Keratinocyte (primary cell): ENCODE data around the gene SOD1. TPM values are rescaled to one million over a fixed set of nuclear protein-coding genes. Genes with fewer than 3 reads are reported as not detected.
"Not testable (repeated sequence)": the region's sequence is repeated elsewhere in the genome, so short reads cannot be mapped to it uniquely, and the experiment has no call there.

ENCODE experiments used
- DNase-seq: peaks from one replicate; pipeline ENCODE4 v3.0.0-alpha.2; 2011; ENCODE audit warnings: low read depth, missing footprints, low spot score
- FAIRE-seq: peaks from 2 replicates; lab custom pipeline; 2011; peaks lifted over from hg19 to GRCh38; lab: Jason Lieb, UNC
- H2AFZ ChIP-seq: 2 replicates; pipeline ENCODE4 v1.6.0; 2012; ENCODE audit warnings: low read length, control low read depth, inconsistent platforms; ENCODE audit not compliant: control insufficient read depth
- H3K27ac ChIP-seq: 2 replicates; pipeline ENCODE4 v1.5.1; 2011; ENCODE audit warnings: low read length; ENCODE audit not compliant: control insufficient read depth, insufficient read depth
- H3K27me3 ChIP-seq: 3 replicates; pipeline ENCODE4 v1.6.0; 2011; ENCODE audit warnings: low read length; ENCODE audit not compliant: control insufficient read depth, insufficient read depth; ENCODE audit errors: extremely low read depth
- H3K36me3 ChIP-seq, 2 experiments: 2 replicates in 1 of 2; 3 replicates in 1 of 2; pipeline ENCODE4 v1.5.1; 2011; ENCODE audit warnings: low read length in 2 of 2, mild to moderate bottlenecking in 1 of 2; ENCODE audit not compliant: control insufficient read depth in 2 of 2, insufficient read depth in 2 of 2; ENCODE audit errors: extremely low read depth in 1 of 2
- H3K4me1 ChIP-seq: 3 replicates; pipeline ENCODE4 v1.5.1; 2011; ENCODE audit warnings: low read length; ENCODE audit not compliant: control insufficient read depth, insufficient read depth; ENCODE audit errors: extremely low read depth
- H3K4me2 ChIP-seq: 3 replicates; pipeline ENCODE4 v1.6.0; 2011; ENCODE audit warnings: low read depth, low read length; ENCODE audit not compliant: control insufficient read depth, insufficient read depth; ENCODE audit errors: extremely low read depth
- H3K4me3 ChIP-seq, 3 experiments: fragments of 200-600 bp in 1 of 3; sonication (generic) in 1 of 3; 2 replicates in 2 of 3; 3 replicates in 1 of 3; pipeline ENCODE4 v1.5.1; 2011 to 2016; ENCODE audit warnings: low read length in 3 of 3, mild to moderate bottlenecking in 3 of 3, control low read depth in 2 of 3, inconsistent platforms in 1 of 3, low read depth in 1 of 3, mixed read lengths in 1 of 3, mixed run types in 1 of 3, moderate library complexity in 1 of 3; ENCODE audit not compliant: control insufficient read depth in 2 of 3, insufficient read depth in 2 of 3; ENCODE audit errors: extremely low read depth in 1 of 3
- H3K79me2 ChIP-seq: 2 replicates; pipeline ENCODE4 v1.6.0; 2012; ENCODE audit warnings: low read length; ENCODE audit not compliant: control insufficient read depth, insufficient read depth
- H3K9ac ChIP-seq: 3 replicates; pipeline ENCODE4 v1.6.0; 2011; ENCODE audit warnings: low read length; ENCODE audit not compliant: control insufficient read depth, insufficient read depth; ENCODE audit errors: extremely low read depth
- H3K9me1 ChIP-seq: 3 replicates; pipeline ENCODE4 v1.6.0; 2011; ENCODE audit warnings: low read length; ENCODE audit not compliant: control insufficient read depth, insufficient read depth; ENCODE audit errors: extremely low read depth
- H3K9me3 ChIP-seq: 2 replicates; pipeline ENCODE4 v1.5.1; 2012; ENCODE audit warnings: low read depth, low read length; ENCODE audit not compliant: control insufficient read depth
- H4K20me1 ChIP-seq: 3 replicates; pipeline ENCODE4 v1.6.0; 2011; ENCODE audit warnings: low read length; ENCODE audit not compliant: control insufficient read depth, insufficient read depth; ENCODE audit errors: extremely low read depth
- EZH2 ChIP-seq: IDR thresholded peaks from one replicate; pipeline ENCODE4 v1.6.1; 2012; ENCODE audit warnings: inconsistent platforms, mild to moderate bottlenecking, low read length, moderate library complexity
- dilution Hi-C: fragments of 300-500 bp; cut with MboI; formaldehyde crosslinking; loops from one replicate; pipeline ENCODE4 v1.7.0; 2020; ENCODE audit warnings: low sequenced_read_pairs; ENCODE audit not compliant: extremely low pct_ligation_motif_present
- polyA plus RNA-seq, 5 experiments: library from polyadenylated mRNA; depleted of rRNA in 3 of 5; stranded (reverse) in 3 of 5; stranded (forward) in 1 of 5; unstranded in 1 of 5; fragments of >200 nt; gene quantifications; 1 replicate in 1 of 5; 2 replicates in 3 of 5; 3 replicates in 1 of 5; pipeline versions ENCODE4 v1.2.1 to v1.2.3, GENCODE V29; 2011 to 2012; ENCODE audit warnings: missing spikeins in 2 of 5, low read depth in 1 of 5, low replicate concordance in 1 of 5
- TF ChIP-seq, protein P1 (sequence below), 3 experiments: IDR thresholded peaks in 1 of 3; conservative IDR thresholded peaks in 1 of 3; optimal IDR thresholded peaks in 1 of 3; 2 replicates in 2 of 3; 3 replicates in 1 of 3; pipeline versions ENCODE3 to v1.5.1; 2011; ENCODE audit warnings: low read length in 3 of 3, mild to moderate bottlenecking in 3 of 3, moderate library complexity in 2 of 3, control low read depth in 1 of 3, inconsistent platforms in 1 of 3; ENCODE audit not compliant: insufficient read depth in 2 of 3; ENCODE audit errors: extremely low read depth in 1 of 3

SOD1 gene
- polyA plus RNA-seq, 1 donor (not counting 4 experiments of a cell fraction or from before 2014, with no cell fraction given): 426 TPM

- no peak overlapping the region for H3K4me2 ChIP-seq
- no peaks in the 10 kb centered on the region for H3K9me3 ChIP-seq
- DNase-seq (no peak), FAIRE-seq (no peak)
- H3K9ac ChIP-seq: no peak overlapping the region
- no peaks in the 10 kb centered on the region for H3K9me1 ChIP-seq
- H3K27me3 ChIP-seq: no peaks in the 10 kb centered on the region
- dilution Hi-C loops: no loop called here
- peaks cover 14 to 17% of the 10 kb centered on the region in 2 experiments for H3K36me3 ChIP-seq
- peaks cover 30% of the 10 kb centered on the region for H3K4me1 ChIP-seq
- no peak for TF ChIP-seq EZH2
- TF ChIP-seq, protein P1, sequence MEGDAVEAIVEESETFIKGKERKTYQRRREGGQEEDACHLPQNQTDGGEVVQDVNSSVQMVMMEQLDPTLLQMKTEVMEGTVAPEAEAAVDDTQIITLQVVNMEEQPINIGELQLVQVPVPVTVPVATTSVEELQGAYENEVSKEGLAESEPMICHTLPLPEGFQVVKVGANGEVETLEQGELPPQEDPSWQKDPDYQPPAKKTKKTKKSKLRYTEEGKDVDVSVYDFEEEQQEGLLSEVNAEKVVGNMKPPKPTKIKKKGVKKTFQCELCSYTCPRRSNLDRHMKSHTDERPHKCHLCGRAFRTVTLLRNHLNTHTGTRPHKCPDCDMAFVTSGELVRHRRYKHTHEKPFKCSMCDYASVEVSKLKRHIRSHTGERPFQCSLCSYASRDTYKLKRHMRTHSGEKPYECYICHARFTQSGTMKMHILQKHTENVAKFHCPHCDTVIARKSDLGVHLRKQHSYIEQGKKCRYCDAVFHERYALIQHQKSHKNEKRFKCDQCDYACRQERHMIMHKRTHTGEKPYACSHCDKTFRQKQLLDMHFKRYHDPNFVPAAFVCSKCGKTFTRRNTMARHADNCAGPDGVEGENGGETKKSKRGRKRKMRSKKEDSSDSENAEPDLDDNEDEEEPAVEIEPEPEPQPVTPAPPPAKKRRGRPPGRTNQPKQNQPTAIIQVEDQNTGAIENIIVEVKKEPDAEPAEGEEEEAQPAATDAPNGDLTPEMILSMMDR (optimal IDR thresholded peaks at IDR 0.05 in 1 of 3, IDR thresholded peaks at IDR 0.05 in 1 of 3, conservative IDR thresholded peaks at IDR 0.05 in 1 of 3; ENCODE audit: extremely low read depth in 1 of 3, insufficient read depth in 2 of 3, low read length in 3 of 3): no peak
- H3K4me3 ChIP-seq: no peak overlapping the region
- no peaks in the 10 kb centered on the region for H4K20me1 ChIP-seq
- peaks cover 47% of the 10 kb centered on the region for H3K79me2 ChIP-seq
- no peak overlapping the region for H3K27ac ChIP-seq
- H2AFZ ChIP-seq: no peak overlapping the region
Observed at GRCh38 chr21:31663584-31664249, 4.2 kb downstream of the SOD1 start.

GRCh38 chr21:31665397-31665796 lies 5.9 kb downstream of the SOD1 start:
- no peak overlapping the region for H3K9ac ChIP-seq
- H3K9me1 ChIP-seq: no peaks in the 10 kb centered on the region
- H3K4me3 ChIP-seq: no peak overlapping the region
- FAIRE-seq: no peak
- no peaks in the 10 kb centered on the region for H4K20me1 ChIP-seq
- H3K4me2 ChIP-seq: no peak overlapping the region
- TF ChIP-seq EZH2: no peak
- TF ChIP-seq, protein P1 (optimal IDR thresholded peaks at IDR 0.05 in 1 of 3, IDR thresholded peaks at IDR 0.05 in 1 of 3, conservative IDR thresholded peaks at IDR 0.05 in 1 of 3; ENCODE audit: extremely low read depth in 1 of 3, insufficient read depth in 2 of 3, low read length in 3 of 3): peak in 1 of 3 experiments; percentile 11
- no peaks in the 10 kb centered on the region for H3K9me3 ChIP-seq
- no peaks in the 10 kb centered on the region for H3K27me3 ChIP-seq
- H3K27ac ChIP-seq: no peak overlapping the region
- peaks cover 14 to 20% of the 10 kb centered on the region in 2 experiments for H3K36me3 ChIP-seq
- no peak for DNase-seq
- H3K4me1 ChIP-seq: peaks cover 35% of the 10 kb centered on the region
- H2AFZ ChIP-seq: no peak overlapping the region
- H3K79me2 ChIP-seq: peaks cover 40% of the 10 kb centered on the region
- dilution Hi-C loops: no loop called here

DNA sequence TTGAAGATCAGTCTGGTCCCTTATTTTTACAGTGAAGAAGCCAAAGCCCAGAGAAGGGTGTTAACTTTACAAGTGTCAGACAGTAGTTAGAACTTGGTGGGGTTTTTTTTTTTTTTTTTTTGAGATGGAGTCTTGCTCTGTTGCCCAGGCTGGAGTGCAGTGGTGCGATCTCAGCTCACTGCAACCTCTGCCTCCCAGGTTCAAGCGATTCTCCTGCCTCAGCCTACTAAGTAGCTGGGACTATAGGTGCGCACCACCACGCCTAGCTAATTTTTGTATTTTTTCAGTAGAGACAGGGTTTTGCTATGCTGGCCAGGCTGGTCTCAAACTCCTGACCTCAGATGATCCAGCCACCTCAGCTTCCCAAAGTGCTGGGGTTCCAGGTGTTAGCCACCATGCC lies 6.4 kb downstream of the SOD1 start:
- H3K27ac ChIP-seq, H3K9ac ChIP-seq, H2AFZ ChIP-seq, FAIRE-seq, H3K4me3 ChIP-seq, dilution Hi-C loops, DNase-seq, H3K27me3 ChIP-seq, H3K9me3 ChIP-seq, H3K4me2 ChIP-seq, H4K20me1 ChIP-seq, H3K9me1 ChIP-seq: not testable (repeated sequence)
- Histone ChIP-seq H3K36me3 (peaks cover 14 to 21% of the 10 kb centered on the region in 2 experiments), H3K79me2 (peaks cover 35% of the 10 kb centered on the region), H3K4me1 (peaks cover 35% of the 10 kb centered on the region)
